GM12891 (cell line): Measurements from ENCODE around the gene RSBN1L.

Source experiments
- PAX5 ChIP-seq: IDR thresholded peaks from 2 replicates; pipeline ENCODE4 v1.6.1; 2011; ENCODE audit warnings: low read length, moderate library complexity, mild to moderate bottlenecking; ENCODE audit not compliant: insufficient read depth, severe bottlenecking
- POLR2A ChIP-seq: IDR thresholded peaks from 2 replicates; pipeline ENCODE4 v1.6.1; 2011; ENCODE audit warnings: low read depth, low read length, control low read depth
- POLR2AphosphoS5 ChIP-seq: IDR thresholded peaks from 2 replicates; pipeline ENCODE4 v1.6.1; 2011; ENCODE audit warnings: low read depth, low read length, control low read depth
- TAF1 ChIP-seq: IDR thresholded peaks from 2 replicates; pipeline ENCODE4 v1.6.1; 2011; ENCODE audit warnings: low read depth, low read length, control low read depth

- no peak for TF ChIP-seq POLR2A
- TF ChIP-seq PAX5, result no peak
- TF ChIP-seq POLR2AphosphoS5, result no peak
- TF ChIP-seq TAF1, result no peak
Observed at GRCh38 chr7:77655836-77656455, 40.3 kb upstream of the RSBN1L start.
